HL-60 (cell line): ENCODE data around the gene BTBD9.

ENCODE experiments used
- POLR2AphosphoS5 ChIP-seq: IDR thresholded peaks from 2 replicates; pipeline ENCODE4 v1.6.1; 2012; ENCODE audit warnings: low read depth
- SPI1 ChIP-seq: IDR thresholded peaks from 2 replicates; pipeline ENCODE4 v1.6.1; 2012; ENCODE audit warnings: low read depth, mild to moderate bottlenecking, borderline replicate concordance
- TF ChIP-seq, protein P1 (sequence below): IDR thresholded peaks from one replicate; pipeline ENCODE4 v1.5.1; 2011; ENCODE audit warnings: low read length, control low read depth, inconsistent platforms; ENCODE audit not compliant: insufficient read depth

GRCh38 chr6:38591439-38591838, 48.3 kb downstream of the BTBD9 start:
- TF ChIP-seq, protein P1, sequence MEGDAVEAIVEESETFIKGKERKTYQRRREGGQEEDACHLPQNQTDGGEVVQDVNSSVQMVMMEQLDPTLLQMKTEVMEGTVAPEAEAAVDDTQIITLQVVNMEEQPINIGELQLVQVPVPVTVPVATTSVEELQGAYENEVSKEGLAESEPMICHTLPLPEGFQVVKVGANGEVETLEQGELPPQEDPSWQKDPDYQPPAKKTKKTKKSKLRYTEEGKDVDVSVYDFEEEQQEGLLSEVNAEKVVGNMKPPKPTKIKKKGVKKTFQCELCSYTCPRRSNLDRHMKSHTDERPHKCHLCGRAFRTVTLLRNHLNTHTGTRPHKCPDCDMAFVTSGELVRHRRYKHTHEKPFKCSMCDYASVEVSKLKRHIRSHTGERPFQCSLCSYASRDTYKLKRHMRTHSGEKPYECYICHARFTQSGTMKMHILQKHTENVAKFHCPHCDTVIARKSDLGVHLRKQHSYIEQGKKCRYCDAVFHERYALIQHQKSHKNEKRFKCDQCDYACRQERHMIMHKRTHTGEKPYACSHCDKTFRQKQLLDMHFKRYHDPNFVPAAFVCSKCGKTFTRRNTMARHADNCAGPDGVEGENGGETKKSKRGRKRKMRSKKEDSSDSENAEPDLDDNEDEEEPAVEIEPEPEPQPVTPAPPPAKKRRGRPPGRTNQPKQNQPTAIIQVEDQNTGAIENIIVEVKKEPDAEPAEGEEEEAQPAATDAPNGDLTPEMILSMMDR, result no peak
- TF ChIP-seq POLR2AphosphoS5 (no peak), SPI1 (no peak)
